ENCODE results near the gene TPP1. TPM values are rescaled to one million over a fixed set of nuclear protein-coding genes. Genes with fewer than 3 reads are reported as not detected.

TPP1 gene
- total RNA-seq, 4 donors from 2014 or later, result 13.9 to 43.4 (median 19.6) TPM

- no peaks in the 10 kb centered on the region for H3K9me3 ChIP-seq
- H3K27ac ChIP-seq, result no peak overlapping the region
- no peak for TF ChIP-seq POLR2A (IDR thresholded peaks at IDR 0.05)
- in situ Hi-C loops (cut with MboI; ENCODE audit: low sequenced_read_pairs in 4 of 4) (no loop called here), intact Hi-C loops (cut with DNase I; ENCODE audit: low total_unique reads) (no loop called here)
- no peaks in the 10 kb centered on the region for H3K4me1 ChIP-seq
- no peak overlapping the region for H3K4me3 ChIP-seq
- H3K36me3 ChIP-seq, result no peaks in the 10 kb centered on the region
- ATAC-seq, result no peak
- DNase-seq, result no peak
- H3K27me3 ChIP-seq, result no peaks in the 10 kb centered on the region
These were observed 44.7 kb upstream of the TPP1 start for GRCh38 chr11:6663794-6664469.

- Histone ChIP-seq H3K27ac (no peak overlapping the region), H3K4me3 (no peak overlapping the region), H3K36me3 (no peaks in the 10 kb centered on the region), H3K4me1 (peaks cover 0 to 4% of the 10 kb centered on the region in 2 donors), H3K27me3 (peaks cover 13 to 22% (median 15%) of the 10 kb centered on the region in 3 donors), H3K9me3 (no peaks in the 10 kb centered on the region)
- ATAC-seq (no peak), DNase-seq (no peak)
- intact Hi-C loops (cut with DNase I; ENCODE audit: low total_unique reads) (no loop called here), in situ Hi-C loops (cut with MboI; ENCODE audit: low sequenced_read_pairs in 4 of 4) (no loop called here)
- TF ChIP-seq POLR2A (IDR thresholded peaks at IDR 0.05) (no peak), CTCF (IDR thresholded peaks at IDR 0.05 in 4 of 5, conservative IDR thresholded peaks at IDR 0.05 in 1 of 5) (no peak)
These were observed 41.5 kb upstream of the TPP1 start for GRCh38 chr11:6660712-6661111.

DNA sequence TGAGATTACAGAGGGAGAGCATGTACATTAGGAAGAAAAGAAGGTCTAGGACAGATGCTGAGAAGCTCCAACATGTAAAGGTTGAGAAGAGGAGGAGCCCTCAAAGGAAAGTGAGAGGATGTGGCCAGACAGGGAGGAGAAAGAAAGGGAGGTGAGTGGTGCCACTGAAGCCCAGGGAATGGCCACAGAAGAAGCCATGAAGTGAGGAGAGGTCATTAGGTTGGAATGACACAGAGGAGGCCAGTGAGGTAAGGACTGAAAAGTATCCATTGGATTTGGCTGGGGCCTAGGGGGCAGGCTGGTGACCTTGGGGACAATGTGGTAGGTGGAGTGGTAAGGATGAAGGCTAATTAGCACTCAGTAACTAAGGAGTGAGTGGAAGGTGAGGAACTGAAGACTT, 39.4 kb upstream of the TPP1 start:
- peaks cover 18 to 28% (median 23%) of the 10 kb centered on the region in 3 donors for H3K27me3 ChIP-seq
- H3K4me1 ChIP-seq, result peaks cover 0 to 4% of the 10 kb centered on the region in 2 donors
- TF ChIP-seq POLR2A (IDR thresholded peaks at IDR 0.05) (no peak), CTCF (IDR thresholded peaks at IDR 0.05 in 4 of 5, conservative IDR thresholded peaks at IDR 0.05 in 1 of 5) (no peak)
- intact Hi-C loops (cut with DNase I; ENCODE audit: low total_unique reads), result no loop called here
- DNase-seq (no peak), ATAC-seq (no peak)
- H3K36me3 ChIP-seq, result no peaks in the 10 kb centered on the region
- H3K4me3 ChIP-seq, result no peak overlapping the region
- H3K27ac ChIP-seq, result no peak overlapping the region
- in situ Hi-C loops (cut with MboI; ENCODE audit: low sequenced_read_pairs in 4 of 4), result no loop called here
- H3K9me3 ChIP-seq, result no peaks in the 10 kb centered on the region

DNA sequence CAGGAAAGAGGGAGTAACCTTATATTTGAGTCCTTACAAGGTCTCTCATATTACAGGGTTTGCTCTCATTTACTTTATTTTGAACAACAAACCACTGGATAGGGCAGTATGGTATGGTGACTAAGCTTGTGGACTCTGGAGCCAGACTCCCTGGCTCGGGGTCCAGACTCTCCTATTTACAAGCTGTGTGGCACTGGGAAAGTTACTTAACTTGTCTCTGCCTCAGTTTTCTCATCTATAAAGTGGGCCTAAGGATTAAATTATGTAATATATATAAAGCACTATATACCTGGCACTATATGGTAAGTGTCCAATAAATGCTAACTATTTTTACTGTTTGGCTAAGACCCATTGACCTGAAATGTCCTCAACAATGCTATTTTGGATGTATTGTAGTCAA, 38.1 kb upstream of the TPP1 start:
- Histone ChIP-seq H3K27ac (no peak overlapping the region), H3K4me1 (peaks cover 0 to 4% of the 10 kb centered on the region in 2 donors), H3K36me3 (no peaks in the 10 kb centered on the region), H3K9me3 (no peaks in the 10 kb centered on the region), H3K27me3 (peaks cover 18 to 28% (median 23%) of the 10 kb centered on the region in 3 donors), H3K4me3 (no peak overlapping the region)
- DNase-seq (no peak), ATAC-seq (no peak)
- in situ Hi-C loops (cut with MboI; ENCODE audit: low sequenced_read_pairs in 4 of 4) (no loop called here), intact Hi-C loops (cut with DNase I; ENCODE audit: low total_unique reads) (no loop called here)
- TF ChIP-seq POLR2A (IDR thresholded peaks at IDR 0.05), result no peak
- TF ChIP-seq CTCF (IDR thresholded peaks at IDR 0.05 in 4 of 5, conservative IDR thresholded peaks at IDR 0.05 in 1 of 5), result no peak

DNA sequence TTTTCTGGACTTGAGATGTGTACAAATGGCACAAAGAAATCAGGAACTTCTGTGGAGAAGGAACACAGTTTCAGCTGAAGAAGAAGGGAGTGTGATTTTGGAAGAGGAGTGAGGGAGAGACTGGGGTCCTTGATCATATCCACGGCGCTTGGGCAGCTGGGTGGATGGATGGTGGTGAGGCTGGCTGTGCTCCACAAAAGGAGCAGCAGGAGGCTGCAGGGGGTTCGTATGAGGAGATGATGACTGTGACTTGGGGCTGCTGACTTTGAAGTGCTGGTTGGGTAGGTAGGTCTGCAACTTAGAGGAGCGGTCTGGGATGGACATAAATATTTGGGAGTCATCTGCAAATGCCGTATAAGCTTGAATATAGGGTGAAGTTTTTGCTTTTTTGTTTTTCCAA, 37.7 kb upstream of the TPP1 start:
- Histone ChIP-seq H3K27me3 (peaks cover 18 to 28% (median 23%) of the 10 kb centered on the region in 3 donors), H3K4me1 (peaks cover 0 to 4% of the 10 kb centered on the region in 2 donors), H3K27ac (no peak overlapping the region), H3K36me3 (no peaks in the 10 kb centered on the region), H3K9me3 (no peaks in the 10 kb centered on the region), H3K4me3 (no peak overlapping the region)
- DNase-seq, result no peak
- in situ Hi-C loops (cut with MboI; ENCODE audit: low sequenced_read_pairs in 4 of 4), result no loop called here
- TF ChIP-seq CTCF (IDR thresholded peaks at IDR 0.05 in 4 of 5, conservative IDR thresholded peaks at IDR 0.05 in 1 of 5), result no peak
- TF ChIP-seq POLR2A (IDR thresholded peaks at IDR 0.05), result no peak
- ATAC-seq, result no peak
- intact Hi-C loops (cut with DNase I; ENCODE audit: low total_unique reads), result no loop called here
